Measurements from ENCODE around the gene TRMT61B.

The TRMT61B gene

DNA sequence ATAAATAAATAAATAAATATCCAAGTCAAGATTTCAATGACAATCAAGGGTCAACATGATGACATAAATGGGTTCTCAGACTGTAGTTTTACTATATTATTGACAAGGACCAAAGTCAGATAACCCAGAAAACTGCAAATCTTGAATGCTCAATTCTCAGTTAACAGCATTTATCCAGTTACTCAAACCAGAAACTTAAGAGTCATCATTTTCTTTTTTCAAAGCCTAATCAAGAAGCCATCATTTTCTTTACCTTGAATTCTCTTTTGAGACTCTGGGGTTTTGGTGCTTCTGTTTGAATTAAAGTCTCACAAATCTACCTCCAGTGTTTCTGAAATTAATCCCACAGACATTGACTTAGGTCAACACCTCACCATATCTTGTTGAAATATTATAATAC is 14.1 kb downstream of the TRMT61B start:
- DNase-seq (ENCODE audit: low read depth), result no peak

DNA sequence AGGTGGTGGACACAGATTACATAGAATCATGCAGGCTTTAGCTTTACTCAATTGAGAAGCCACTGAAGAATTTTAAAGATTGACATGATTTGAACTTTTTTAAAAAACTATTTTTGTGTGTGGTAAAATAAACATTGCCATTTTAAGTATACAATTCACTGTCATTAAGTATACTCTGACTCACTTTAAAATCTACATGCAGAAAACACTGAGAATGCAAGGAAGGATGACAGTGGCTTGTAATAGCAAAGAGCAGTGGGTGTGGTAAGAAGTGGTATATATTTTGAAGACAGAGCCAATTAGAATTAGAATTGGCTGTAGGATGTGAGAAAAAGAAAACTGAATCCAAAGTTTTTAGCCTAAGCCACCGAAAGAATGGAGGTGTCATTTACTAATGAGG is 14.9 kb downstream of the TRMT61B start:
- DNase-seq (ENCODE audit: low read depth), result no peak

DNA sequence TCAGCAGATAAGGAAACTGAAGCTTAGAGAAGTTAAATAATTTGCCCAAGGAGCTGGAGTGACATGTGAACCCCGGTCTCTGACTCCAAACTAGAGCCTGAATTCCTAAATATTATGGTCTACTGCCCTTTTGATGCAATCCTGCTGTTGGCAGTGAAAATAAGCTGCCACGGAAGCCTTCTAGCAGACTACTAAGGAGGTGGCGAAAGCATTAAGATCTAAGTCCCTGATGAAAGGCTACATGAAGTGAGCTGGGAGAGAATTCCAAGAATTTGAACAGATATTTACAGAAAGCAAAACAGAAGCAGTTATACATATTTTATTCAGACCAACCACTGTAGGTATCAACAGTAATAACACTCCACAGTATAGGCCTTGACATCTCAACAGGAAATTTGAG is 28.1 kb downstream of the TRMT61B start:
- no peak for DNase-seq (ENCODE audit: low read depth)

DNA sequence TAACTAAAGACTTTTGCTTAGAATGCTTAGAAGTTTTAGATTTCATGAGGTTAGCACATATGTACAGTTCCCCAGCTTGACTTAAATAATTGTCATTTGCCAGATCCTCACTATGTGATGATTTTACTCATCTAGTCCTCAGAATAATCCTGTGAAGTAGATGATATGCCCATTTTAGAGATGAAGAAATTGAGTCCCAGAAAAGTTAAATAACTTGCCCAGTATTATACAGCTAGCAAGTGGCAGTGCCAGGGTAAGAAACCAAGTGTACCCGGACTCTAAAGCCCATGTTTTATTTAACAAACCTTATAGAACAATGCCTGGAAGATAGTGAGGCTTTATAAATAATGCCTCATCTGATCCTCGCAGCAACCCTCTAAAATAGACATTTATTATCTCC is 31.1 kb downstream of the TRMT61B start:
- DNase-seq (ENCODE audit: low read depth), result no peak

DNA sequence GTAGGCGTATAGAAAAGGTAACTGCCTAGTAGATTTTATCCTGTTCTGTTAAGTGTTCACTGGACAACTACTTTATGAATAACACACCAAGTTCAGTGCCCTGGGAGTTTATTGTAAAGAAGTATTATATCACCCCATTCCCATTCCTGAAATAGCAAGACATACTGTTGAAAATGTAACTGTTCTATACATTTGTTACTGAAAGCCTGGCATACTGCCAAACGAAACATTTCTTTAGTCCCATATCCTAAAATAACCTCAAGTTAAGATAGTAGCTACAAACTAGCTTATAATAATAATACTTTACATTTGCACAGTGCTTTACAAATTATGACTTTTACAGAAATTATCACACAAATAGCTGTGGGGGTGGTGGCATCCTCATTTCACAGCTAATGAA is 34.3 kb downstream of the TRMT61B start:
- no peak for DNase-seq (ENCODE audit: low read depth)

DNA sequence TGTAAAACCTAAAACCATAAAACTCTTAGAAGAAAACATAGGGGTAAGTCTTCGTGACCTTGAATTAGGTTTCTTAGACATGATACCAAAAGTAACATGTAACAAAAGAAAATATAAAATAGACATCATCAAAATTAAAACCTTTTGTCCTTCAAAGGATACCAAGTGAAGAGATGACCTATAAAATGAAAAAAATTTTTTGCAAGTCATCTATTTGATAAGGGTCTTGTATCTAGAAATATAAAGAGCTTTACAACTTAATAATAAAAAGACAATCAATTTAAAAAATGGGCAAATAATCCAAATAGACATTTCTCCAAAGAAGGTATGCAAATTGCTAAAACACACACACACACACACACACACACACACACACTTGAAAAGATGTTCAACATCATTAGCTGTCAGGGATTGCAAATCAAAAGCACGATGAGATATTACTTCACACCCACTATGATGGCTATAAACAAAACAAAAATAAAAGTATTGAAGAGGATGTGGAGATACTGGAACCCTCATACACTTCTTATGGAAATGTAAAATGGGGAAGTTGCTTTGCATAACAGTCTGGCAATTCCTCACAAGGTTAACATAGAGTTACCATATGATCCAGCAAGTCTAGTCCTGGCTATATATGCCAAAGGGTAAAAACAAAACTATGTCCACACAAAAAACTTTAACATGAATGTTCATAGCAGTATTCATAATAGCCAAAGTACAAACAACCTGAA is 36.2 kb downstream of the TRMT61B start:
- DNase-seq (ENCODE audit: low read depth), result no peak

DNA sequence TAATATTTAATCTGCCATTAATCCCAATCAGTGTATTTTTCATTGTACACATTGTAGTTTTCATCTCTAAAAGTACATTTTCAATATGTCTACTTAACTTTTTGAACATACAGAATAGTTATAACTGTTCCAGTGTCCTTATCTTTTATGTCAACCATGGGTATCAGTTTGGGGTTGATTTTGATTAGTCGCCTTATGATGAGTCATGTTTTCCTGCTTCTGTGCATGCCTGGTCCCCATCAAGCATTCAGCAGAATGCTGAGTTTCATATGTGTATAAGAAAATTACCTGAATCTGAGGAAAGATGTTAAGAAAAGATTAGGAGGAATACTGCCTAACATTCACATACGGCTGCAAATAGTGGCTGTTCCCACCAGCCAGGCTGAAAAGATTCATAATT is 41.7 kb downstream of the TRMT61B start:
- DNase-seq (ENCODE audit: low read depth), result no peak

DNA sequence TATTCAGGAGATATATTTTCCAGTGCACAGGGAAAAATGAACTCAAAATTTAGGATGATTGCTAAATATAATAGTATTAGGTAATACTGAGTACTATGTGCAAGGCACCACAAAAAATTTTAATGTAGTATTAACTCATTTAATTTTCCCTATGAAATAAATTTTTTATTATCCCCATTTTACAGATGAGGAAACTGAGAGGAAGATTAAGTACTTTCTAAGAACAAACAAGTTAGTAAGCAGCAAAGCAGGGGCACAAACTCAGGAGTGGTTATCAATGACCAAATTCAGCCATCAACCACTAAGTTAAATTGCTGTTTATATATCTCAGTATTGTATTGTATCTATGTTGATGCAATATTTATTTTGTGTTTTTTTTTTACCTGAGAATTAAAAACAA is 45.2 kb downstream of the TRMT61B start:
- DNase-seq (ENCODE audit: low read depth), result no peak

DNA sequence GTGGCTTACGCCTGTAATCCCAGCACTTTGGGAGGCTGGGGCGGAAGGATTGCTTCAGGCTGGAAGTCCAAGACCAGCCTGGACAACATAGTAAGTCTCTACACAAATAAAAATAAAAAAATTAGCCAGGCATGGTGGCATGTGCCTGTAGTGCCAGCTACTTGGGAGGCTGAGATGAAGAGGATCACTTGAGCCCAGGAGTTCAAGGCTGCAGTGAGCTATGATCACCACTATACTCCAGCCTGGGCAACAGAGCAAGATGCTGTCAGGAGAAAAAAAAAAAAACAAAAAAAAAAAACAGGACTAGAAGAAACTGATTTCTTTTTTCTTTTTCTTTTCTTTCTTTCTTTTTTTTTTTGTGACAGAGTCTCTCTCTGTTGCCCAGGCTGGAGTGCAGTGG is 45.9 kb downstream of the TRMT61B start:
- DNase-seq (ENCODE audit: low read depth), result no peak

DNA sequence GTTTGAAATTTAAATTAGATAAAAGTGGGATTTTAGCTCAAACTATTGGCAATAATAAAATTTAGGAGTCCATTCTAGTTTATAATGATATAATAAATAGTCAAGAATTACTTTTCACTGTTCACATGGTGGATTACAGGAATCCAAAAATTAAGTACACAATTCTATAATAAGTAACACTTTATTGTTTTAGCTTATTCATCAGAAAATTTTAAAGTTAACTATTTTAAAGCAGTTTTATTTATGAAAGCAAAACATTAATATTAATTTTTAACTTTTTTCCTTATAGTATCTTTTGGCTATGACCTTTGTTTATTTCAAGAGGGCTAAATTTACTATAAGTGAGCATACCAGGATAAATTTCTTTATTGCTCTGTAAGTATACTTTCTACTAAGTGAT is 48.1 kb downstream of the TRMT61B start:
- no peak for DNase-seq (ENCODE audit: low read depth)

DNA sequence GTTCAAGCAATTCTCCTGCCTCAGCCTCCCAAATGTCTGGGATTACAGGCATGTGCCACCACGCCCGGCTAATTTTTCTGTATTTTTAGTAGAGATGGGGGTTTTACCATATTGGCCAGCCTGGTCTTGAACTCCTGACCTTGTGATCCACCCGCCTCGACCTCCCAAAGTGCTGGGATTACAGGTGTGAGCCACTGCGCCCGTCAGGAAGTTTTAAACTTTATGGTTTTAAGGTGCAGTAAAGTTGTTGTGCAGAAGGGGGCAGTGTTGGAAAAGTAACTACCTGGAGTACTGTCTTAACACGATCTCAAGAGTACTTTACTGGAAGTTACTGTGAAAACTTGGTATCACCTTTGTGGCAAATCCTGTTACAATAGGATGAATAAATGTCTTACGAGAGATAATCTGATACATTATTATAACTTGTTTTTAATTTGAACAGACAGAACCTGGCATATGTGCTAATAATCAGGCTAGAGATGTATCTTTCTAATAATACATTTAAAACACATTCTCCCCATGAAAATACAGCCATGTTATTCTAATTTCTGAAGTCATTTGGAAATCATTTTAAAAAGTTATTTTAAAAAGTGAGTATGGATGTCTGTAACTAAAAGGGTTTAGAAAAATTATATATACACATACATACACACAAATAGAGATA is 48.7 kb downstream of the TRMT61B start:
- DNase-seq (ENCODE audit: low read depth), result no peak

DNA sequence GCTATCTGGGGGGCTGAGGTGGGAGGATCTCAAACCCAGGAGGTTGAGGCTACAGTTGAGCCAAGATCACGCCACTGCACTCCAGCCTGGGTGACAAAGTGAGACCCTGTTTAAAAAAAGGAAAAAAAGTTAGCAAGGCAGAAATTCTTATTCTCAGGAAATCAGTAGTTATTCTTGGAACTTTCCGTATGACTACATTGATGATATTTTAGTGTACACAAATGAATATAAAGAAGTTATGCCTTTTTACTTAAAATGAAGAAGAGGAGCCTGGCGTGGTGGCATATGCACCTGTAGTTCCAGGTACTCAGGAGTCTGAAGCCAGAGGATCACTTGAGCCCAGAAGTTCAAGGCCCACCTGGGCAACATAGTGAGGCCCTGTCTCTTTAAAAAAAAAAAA is 52.1 kb downstream of the TRMT61B start:
- no peak for DNase-seq (ENCODE audit: low read depth)

DNA sequence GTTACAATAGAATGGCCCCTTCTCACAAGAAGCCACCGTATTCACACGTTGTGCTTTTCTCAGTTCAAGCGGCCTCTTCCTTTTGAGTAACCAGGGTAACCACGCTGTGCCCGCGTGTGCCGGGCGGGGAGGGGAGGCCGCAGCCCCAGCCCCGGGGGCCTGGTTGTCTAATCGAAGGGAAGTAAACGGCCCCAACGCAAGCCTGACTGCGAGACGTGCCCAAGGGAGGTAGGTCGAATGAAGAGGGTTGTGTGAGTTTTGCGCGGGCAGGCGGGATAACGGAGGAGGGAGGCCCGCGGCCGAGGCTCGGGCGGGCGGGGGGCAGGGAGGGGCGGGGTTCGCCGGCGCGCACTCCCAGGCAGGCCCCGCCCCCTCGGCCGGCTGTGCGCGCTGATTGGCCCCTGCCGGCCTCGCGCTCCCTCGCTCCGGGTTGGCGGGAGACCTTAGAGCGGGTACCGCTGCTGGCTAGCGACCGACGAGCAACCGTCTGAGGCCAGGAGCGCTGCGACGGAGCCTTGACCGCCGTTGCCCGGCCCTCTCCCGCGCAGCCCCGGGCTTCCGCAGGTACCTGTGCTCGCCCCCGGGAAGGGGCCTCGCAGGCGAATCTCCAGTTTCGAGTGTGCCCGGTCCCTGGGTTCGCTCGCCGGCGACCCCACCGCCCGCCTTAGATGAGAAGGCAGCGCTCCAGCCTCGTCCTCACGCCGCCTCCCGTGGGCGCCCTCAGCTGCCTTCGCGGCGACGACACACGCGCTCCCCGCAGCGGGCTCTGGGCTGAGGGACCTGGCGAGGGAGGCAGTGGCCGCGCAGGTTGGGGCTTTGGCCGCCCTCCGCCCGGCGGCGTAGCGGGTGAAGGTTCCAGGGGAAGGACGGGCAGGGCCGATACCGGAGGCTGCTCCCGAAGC is 59.5 kb downstream of the TRMT61B start, which contains the start of gene SPDYA:
SPDYA (plus strand) TSS at position 451 of the 902 bp plus-strand sequence. CDS start 5,181 bp downstream, outside the sequence.
- DNase-seq (ENCODE audit: low read depth), result no peak

DNA sequence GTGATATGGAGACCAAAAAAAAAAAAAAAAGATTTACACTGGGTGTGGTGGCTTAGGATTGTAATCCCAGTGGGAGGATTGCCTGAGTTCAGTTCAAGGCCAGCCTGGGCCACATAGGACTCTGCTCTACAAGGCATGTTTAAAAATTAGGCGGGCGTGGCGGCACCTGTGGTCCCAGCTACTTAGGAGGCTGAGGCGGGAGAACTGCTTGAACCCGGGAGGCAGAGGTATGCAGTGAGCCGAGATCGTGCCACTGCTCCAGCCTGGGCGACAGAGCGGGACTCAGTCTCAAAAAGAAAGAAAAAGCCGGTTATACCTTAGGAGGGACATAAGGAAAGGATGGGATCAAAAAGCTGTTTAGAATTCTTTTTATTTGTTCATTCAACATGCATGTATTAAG is 60.2 kb downstream of the TRMT61B start:
- no peak for DNase-seq (ENCODE audit: low read depth)

DNA sequence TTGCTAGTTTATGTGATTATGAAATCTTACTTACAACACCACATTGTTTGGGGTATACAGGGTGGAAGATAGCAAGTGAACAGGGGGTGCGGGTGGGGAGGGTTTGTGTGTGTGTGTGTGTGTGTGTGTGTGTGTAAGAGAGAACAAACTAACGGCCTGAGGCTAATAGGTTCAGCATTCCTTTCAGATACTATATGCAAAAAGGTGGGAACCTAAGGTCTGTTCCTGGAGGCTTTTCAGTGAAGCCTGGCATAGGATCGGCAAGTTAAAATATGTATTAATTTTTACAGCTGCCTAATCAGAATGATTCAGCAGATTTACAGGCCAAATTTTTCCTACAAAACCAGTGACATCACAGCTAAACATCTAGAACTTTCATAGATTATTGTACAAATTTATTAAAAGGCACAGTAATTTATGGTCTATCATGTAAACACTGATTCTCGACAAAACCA is 67.1 kb downstream of the TRMT61B start:
- no peak for DNase-seq (ENCODE audit: low read depth)

DNA sequence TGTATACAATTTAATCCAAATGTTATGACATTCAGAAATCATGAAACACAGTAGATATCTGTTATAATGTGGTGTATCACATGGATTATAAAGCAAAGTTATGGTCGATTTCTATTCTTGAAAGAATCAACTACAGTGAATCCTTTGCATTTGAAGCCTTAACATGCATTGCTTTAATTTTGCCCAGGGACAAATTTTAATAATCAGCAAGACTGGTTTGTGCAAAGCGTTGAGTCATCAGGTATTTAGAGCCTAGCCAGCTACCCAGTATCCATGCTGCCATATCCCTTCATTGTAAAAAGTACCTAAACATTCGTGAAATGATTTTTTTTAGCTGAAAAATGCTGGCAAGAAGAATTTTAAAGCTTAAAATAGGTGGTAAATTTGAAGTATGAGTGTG is 68.4 kb downstream of the TRMT61B start:
- DNase-seq (ENCODE audit: low read depth), result no peak
